A549 (cell line): ENCODE data around the gene TRPM6.

Experiments
- CTCF ChIP-seq: fragments of >200 bp; sonication (Bioruptor Twin); formaldehyde crosslinking; IDR thresholded peaks from 3 replicates; pipeline ENCODE4 v1.5.1; 2016
- MAX ChIP-seq: IDR thresholded peaks from 2 replicates; pipeline ENCODE4 v1.6.1; 2012
- MAZ ChIP-seq: fragments of 150-350 bp; IDR thresholded peaks from 2 replicates; pipeline ENCODE4 v1.6.1; 2014; ENCODE audit warnings: antibody characterized with exemption, low read depth, low read length, borderline replicate concordance
- TF ChIP-seq, protein P1 (sequence below): fragments of 200-600 bp; sonication (generic); IDR thresholded peaks from 2 replicates; pipeline ENCODE4 v1.6.1; 2016; ENCODE audit warnings: antibody characterized with exemption, mild to moderate bottlenecking, moderate library complexity

- TF ChIP-seq, protein P1, sequence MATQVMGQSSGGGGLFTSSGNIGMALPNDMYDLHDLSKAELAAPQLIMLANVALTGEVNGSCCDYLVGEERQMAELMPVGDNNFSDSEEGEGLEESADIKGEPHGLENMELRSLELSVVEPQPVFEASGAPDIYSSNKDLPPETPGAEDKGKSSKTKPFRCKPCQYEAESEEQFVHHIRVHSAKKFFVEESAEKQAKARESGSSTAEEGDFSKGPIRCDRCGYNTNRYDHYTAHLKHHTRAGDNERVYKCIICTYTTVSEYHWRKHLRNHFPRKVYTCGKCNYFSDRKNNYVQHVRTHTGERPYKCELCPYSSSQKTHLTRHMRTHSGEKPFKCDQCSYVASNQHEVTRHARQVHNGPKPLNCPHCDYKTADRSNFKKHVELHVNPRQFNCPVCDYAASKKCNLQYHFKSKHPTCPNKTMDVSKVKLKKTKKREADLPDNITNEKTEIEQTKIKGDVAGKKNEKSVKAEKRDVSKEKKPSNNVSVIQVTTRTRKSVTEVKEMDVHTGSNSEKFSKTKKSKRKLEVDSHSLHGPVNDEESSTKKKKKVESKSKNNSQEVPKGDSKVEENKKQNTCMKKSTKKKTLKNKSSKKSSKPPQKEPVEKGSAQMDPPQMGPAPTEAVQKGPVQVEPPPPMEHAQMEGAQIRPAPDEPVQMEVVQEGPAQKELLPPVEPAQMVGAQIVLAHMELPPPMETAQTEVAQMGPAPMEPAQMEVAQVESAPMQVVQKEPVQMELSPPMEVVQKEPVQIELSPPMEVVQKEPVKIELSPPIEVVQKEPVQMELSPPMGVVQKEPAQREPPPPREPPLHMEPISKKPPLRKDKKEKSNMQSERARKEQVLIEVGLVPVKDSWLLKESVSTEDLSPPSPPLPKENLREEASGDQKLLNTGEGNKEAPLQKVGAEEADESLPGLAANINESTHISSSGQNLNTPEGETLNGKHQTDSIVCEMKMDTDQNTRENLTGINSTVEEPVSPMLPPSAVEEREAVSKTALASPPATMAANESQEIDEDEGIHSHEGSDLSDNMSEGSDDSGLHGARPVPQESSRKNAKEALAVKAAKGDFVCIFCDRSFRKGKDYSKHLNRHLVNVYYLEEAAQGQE, result no peak
- no peak for TF ChIP-seq CTCF
- TF ChIP-seq MAX, result no peak
- no peak for TF ChIP-seq MAZ
Measured at GRCh38 chr9:74861071-74861470, 26.6 kb downstream of the TRPM6 start.
